Neural crest cell (in vitro differentiated cells): ENCODE measurements around the gene NUAK1. TPM values are rescaled to one million over a fixed set of nuclear protein-coding genes. Genes with fewer than 3 reads are reported as not detected.

ENCODE experiments used
- DNase-seq: peaks from one replicate; pipeline ENCODE4 v3.0.0; 2021; ENCODE audit warnings: low read depth, mixed read lengths, low spot score
- H3K27ac Mint-ChIP-seq: one replicate; pipeline ENCODE4 v1.8.0; 2021; ENCODE audit warnings: mild to moderate bottlenecking, mixed read lengths; ENCODE audit not compliant: unreplicated experiment
- H3K27me3 Mint-ChIP-seq: 2 replicates; pipeline ENCODE4 v1.8.0; 2021; ENCODE audit warnings: low read depth, mild to moderate bottlenecking, mixed read lengths
- H3K36me3 Mint-ChIP-seq: 2 replicates; pipeline ENCODE4 v1.8.0; 2021; ENCODE audit warnings: low read depth, mild to moderate bottlenecking, mixed read lengths
- H3K4me1 Mint-ChIP-seq: 2 replicates; pipeline ENCODE4 v1.8.0; 2021; ENCODE audit warnings: mixed read lengths
- H3K4me3 Mint-ChIP-seq: one replicate; pipeline ENCODE4 v1.8.0; 2021; ENCODE audit warnings: mild to moderate bottlenecking, mixed read lengths
- H3K9me3 Mint-ChIP-seq: 2 replicates; pipeline ENCODE4 v1.8.0; 2021; ENCODE audit warnings: mixed read lengths
- CTCF ChIP-seq: fragments of 200-600 bp; sonication (generic); conservative IDR thresholded peaks from 2 replicates; pipeline ENCODE4 v1.5.0; 2021; ENCODE audit warnings: antibody characterized with exemption, mild to moderate bottlenecking
- total RNA-seq: library from RNA; stranded (reverse); gene quantifications from 2 replicates; pipeline ENCODE4 v1.2.1, GENCODE V29; 2021

The NUAK1 gene
- total RNA-seq, 1 donor from 2014 or later, result 35.6 TPM

DNA sequence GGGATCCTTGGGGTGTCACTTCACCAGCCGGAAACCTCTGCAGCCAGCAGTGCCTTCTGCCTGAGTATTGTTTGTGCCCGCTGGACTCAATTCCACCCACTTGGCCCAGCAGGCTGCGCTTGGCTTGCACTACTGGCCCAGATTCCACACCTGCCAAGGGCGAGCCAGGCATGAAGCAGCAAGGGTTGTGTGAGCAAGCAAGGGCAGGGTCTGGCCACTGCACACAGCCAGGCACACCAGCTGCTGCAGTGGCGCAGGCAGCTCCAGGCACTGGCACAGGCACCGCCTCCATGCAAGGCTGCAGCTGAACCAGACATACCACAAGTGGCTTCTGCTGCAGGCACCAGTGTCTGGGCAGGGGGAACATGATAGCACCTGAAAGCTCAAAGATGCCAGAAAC lies 99.5 kb downstream of the NUAK1 start:
- Mint-ChIP-seq H3K27ac (no peak overlapping the region), H3K4me3 (no peak overlapping the region), H3K36me3 (peaks cover 2% of the 10 kb centered on the region), H3K27me3 (no peaks in the 10 kb centered on the region), H3K4me1 (peaks cover 16% of the 10 kb centered on the region), H3K9me3 (no peaks in the 10 kb centered on the region)
- no peak for TF ChIP-seq CTCF
- no peak for DNase-seq

GRCh38 chr12:106037524-106038298 lies 101.0 kb downstream of the NUAK1 start:
- TF ChIP-seq CTCF, result no peak
- no peak overlapping the region for H3K4me3 Mint-ChIP-seq
- no peak for DNase-seq
- peaks cover 26% of the 10 kb centered on the region for H3K4me1 Mint-ChIP-seq
- peaks cover 2% of the 10 kb centered on the region for H3K36me3 Mint-ChIP-seq
- no peaks in the 10 kb centered on the region for H3K9me3 Mint-ChIP-seq
- H3K27ac Mint-ChIP-seq, result no peak overlapping the region
- no peaks in the 10 kb centered on the region for H3K27me3 Mint-ChIP-seq

DNA sequence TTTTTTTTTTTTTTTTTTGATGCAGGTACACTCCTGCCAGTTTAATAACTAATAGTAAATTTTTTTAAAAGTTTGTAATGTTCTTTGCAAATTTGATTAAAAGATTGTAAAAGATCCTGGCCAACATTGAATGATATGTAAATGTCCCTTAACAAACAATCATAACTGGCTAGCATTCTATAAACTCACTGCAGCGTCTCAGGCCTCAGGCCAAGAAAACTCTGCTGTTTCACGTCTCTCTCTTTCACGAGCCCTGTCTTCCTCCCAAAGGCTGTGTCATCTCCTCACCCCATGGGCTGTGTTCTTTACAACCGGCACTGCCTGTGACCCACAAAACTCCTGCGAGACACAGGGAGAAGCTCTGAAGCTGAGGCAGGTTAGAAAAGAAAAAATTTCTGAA lies 103.3 kb downstream of the NUAK1 start:
- peak overlapping the region; percentile 64 for H3K27ac Mint-ChIP-seq
- no peak for DNase-seq
- H3K4me1 Mint-ChIP-seq, result peaks cover 22% of the 10 kb centered on the region
- H3K4me3 Mint-ChIP-seq, result no peak overlapping the region
- H3K9me3 Mint-ChIP-seq, result no peaks in the 10 kb centered on the region
- no peak for TF ChIP-seq CTCF
- H3K36me3 Mint-ChIP-seq, result peaks cover 2% of the 10 kb centered on the region
- no peaks in the 10 kb centered on the region for H3K27me3 Mint-ChIP-seq

DNA sequence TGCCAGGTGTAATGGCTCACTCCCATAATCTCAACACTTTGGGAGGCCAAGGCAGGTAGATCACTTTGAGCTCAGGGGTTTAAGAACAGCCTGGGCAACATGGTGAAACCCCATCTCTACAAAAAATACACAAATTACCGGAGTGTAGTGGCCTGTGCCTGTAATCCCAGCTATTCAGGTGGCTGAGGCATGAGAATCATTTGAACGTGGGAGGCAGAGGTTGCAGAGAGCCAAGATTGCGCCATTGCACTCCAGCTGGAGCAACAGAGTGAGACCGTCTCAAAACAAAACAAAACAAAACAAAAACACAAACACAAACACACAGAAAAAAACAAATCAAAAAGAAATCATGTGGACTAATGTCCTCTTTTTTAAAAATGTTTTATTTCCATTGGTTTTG lies 104.4 kb downstream of the NUAK1 start:
- peaks cover 2% of the 10 kb centered on the region for H3K36me3 Mint-ChIP-seq
- peaks cover 26% of the 10 kb centered on the region for H3K4me1 Mint-ChIP-seq
- no peak for DNase-seq
- TF ChIP-seq CTCF, result no peak
- no peak overlapping the region for H3K4me3 Mint-ChIP-seq
- H3K27ac Mint-ChIP-seq, result no peak overlapping the region
- no peaks in the 10 kb centered on the region for H3K9me3 Mint-ChIP-seq
- H3K27me3 Mint-ChIP-seq, result no peaks in the 10 kb centered on the region

DNA sequence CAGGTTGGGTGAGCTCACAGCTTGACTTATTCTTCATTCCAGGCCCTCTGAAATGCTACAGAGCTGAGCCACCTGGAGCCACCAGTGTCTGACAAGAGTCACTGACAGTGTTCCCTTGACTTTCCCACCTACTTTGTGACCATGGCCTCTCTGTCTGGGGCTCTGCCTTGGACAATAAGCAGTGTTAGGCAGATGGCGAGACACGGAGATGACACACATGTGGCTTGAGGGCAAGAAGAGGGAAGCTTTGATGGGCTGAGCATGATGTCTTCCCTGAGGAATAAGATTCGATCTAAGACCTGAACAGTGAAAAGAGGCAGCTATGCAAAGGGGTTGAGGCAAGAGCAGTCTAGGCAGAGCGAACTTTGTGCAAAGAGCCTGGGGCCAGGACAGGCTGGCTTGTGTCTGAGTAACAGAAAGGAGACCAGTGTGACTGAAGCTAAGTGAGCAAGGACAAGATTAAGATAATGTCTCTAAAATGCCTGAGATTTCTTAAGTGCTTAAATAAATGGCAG lies 105.5 kb downstream of the NUAK1 start:
- no peaks in the 10 kb centered on the region for H3K9me3 Mint-ChIP-seq
- no peak for TF ChIP-seq CTCF
- H3K4me1 Mint-ChIP-seq, result peaks cover 24% of the 10 kb centered on the region
- H3K36me3 Mint-ChIP-seq, result peaks cover 2% of the 10 kb centered on the region
- no peaks in the 10 kb centered on the region for H3K27me3 Mint-ChIP-seq
- H3K4me3 Mint-ChIP-seq, result no peak overlapping the region
- H3K27ac Mint-ChIP-seq, result peak overlapping the region; percentile 60
- no peak for DNase-seq
